Ishikawa (cell line): ENCODE results near the gene AMN.

Experiments
- CEBPB ChIP-seq: IDR thresholded peaks from 2 replicates; pipeline ENCODE4 v1.6.1; 2012
- CREB1 ChIP-seq: IDR thresholded peaks from 2 replicates; pipeline ENCODE4 v1.6.1; 2012; ENCODE audit warnings: low read depth
- EGR1 ChIP-seq: IDR thresholded peaks from 2 replicates; pipeline ENCODE4 v1.6.1; 2012
- EP300 ChIP-seq: IDR thresholded peaks from 2 replicates; pipeline ENCODE4 v1.6.1; 2012; ENCODE audit warnings: borderline replicate concordance
- FOXM1 ChIP-seq: IDR thresholded peaks from 2 replicates; pipeline ENCODE4 v1.6.1; 2012; ENCODE audit warnings: low read depth, borderline replicate concordance
- MAX ChIP-seq: IDR thresholded peaks from 2 replicates; pipeline ENCODE4 v1.6.1; 2012
- NFIC ChIP-seq: IDR thresholded peaks from 2 replicates; pipeline ENCODE4 v1.6.1; 2012
- RAD21 ChIP-seq: IDR thresholded peaks from 2 replicates; pipeline ENCODE4 v1.6.1; 2012; ENCODE audit warnings: low read depth
- TAF1 ChIP-seq: IDR thresholded peaks from 2 replicates; pipeline ENCODE4 v1.6.1; 2012; ENCODE audit warnings: low read depth, mild to moderate bottlenecking
- TCF12 ChIP-seq: IDR thresholded peaks from 2 replicates; pipeline ENCODE4 v1.6.1; 2012; ENCODE audit warnings: low read depth
- TEAD4 ChIP-seq: IDR thresholded peaks from 2 replicates; pipeline ENCODE4 v1.6.1; 2012
- YY1 ChIP-seq: IDR thresholded peaks from 2 replicates; pipeline ENCODE4 v1.6.1; 2012; ENCODE audit warnings: low read depth
- ZBTB7A ChIP-seq: IDR thresholded peaks from 2 replicates; pipeline ENCODE4 v1.6.1; 2012; ENCODE audit warnings: low read depth
- TF ChIP-seq, protein P1 (sequence below): IDR thresholded peaks from 2 replicates; pipeline ENCODE4 v1.6.1; 2012
- TF ChIP-seq, protein P2 (sequence below): IDR thresholded peaks from 2 replicates; pipeline ENCODE4 v1.6.1; 2012; ENCODE audit warnings: low read depth, mild to moderate bottlenecking

AMN gene

DNA sequence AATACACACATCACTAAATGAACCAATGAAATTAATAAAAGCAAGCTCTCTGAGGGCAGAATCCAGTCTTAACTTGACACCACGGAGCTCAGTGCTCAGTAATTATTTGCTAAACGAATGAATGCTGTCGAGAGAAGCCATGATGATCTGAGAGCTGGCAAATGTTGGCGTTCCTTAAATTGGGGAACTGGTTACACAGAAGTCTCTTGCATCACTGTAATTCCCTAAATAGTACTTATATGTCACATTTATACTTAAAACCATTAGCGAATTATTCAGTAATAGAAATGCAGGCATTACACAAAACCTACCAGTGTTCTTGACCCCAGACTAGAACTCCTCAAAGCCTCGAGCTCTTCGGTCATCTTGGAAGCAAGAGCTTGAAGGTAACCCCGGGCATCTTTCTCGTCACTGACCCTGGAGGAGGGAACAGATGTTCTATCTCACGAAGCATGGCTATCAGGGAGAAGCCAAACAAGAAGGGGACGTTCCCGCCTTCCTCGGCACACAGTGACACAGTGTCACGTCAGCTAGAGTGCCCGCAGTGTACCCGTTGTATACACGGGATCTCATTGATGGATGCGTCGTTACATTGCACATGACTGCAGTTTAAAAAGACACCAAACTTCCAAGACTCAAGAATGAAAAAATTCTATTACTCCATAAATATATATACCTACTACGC lies 43.6 kb downstream of the AMN start:
- TF ChIP-seq, protein P1, sequence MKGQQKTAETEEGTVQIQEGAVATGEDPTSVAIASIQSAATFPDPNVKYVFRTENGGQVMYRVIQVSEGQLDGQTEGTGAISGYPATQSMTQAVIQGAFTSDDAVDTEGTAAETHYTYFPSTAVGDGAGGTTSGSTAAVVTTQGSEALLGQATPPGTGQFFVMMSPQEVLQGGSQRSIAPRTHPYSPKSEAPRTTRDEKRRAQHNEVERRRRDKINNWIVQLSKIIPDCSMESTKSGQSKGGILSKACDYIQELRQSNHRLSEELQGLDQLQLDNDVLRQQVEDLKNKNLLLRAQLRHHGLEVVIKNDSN: no peak
- no peak for TF ChIP-seq NFIC
- TF ChIP-seq TEAD4: no peak
- TF ChIP-seq RAD21: no peak
- no peak for TF ChIP-seq YY1
- TF ChIP-seq, protein P2, sequence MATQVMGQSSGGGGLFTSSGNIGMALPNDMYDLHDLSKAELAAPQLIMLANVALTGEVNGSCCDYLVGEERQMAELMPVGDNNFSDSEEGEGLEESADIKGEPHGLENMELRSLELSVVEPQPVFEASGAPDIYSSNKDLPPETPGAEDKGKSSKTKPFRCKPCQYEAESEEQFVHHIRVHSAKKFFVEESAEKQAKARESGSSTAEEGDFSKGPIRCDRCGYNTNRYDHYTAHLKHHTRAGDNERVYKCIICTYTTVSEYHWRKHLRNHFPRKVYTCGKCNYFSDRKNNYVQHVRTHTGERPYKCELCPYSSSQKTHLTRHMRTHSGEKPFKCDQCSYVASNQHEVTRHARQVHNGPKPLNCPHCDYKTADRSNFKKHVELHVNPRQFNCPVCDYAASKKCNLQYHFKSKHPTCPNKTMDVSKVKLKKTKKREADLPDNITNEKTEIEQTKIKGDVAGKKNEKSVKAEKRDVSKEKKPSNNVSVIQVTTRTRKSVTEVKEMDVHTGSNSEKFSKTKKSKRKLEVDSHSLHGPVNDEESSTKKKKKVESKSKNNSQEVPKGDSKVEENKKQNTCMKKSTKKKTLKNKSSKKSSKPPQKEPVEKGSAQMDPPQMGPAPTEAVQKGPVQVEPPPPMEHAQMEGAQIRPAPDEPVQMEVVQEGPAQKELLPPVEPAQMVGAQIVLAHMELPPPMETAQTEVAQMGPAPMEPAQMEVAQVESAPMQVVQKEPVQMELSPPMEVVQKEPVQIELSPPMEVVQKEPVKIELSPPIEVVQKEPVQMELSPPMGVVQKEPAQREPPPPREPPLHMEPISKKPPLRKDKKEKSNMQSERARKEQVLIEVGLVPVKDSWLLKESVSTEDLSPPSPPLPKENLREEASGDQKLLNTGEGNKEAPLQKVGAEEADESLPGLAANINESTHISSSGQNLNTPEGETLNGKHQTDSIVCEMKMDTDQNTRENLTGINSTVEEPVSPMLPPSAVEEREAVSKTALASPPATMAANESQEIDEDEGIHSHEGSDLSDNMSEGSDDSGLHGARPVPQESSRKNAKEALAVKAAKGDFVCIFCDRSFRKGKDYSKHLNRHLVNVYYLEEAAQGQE: no peak
- no peak for TF ChIP-seq EP300
- no peak for TF ChIP-seq CEBPB
- no peak for TF ChIP-seq MAX
- TF ChIP-seq TAF1: no peak
- no peak for TF ChIP-seq ZBTB7A
- no peak for TF ChIP-seq EGR1

- no peak for TF ChIP-seq TCF12
- no peak for TF ChIP-seq ZBTB7A
- TF ChIP-seq FOXM1: no peak
- TF ChIP-seq, protein P2: no peak
- no peak for TF ChIP-seq RAD21
- no peak for TF ChIP-seq MAX
- no peak for TF ChIP-seq TAF1
- TF ChIP-seq EGR1: no peak
- TF ChIP-seq NFIC: no peak
- TF ChIP-seq, protein P1: no peak
- TF ChIP-seq CREB1: no peak
- no peak for TF ChIP-seq TEAD4
- TF ChIP-seq EP300: no peak
Measured at GRCh38 chr14:102966681-102967505, 44.4 kb downstream of the AMN start.

DNA sequence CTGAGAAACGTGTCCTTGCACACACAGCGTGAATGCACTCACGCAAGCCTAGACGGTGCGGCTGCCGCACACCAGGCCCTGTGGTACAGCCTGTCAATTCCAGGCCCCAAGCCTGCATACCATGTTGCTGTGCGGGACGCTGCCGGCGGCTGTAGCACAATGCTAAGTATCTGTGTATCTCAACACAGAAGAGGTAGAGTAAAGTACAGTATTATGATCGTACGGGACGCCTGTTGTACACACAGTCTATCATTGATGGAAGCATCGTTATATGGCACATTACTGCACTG lies 45.0 kb downstream of the AMN start:
- TF ChIP-seq EGR1 (no peak), EP300 (no peak), TEAD4 (no peak), YY1 (no peak), CREB1 (no peak), TAF1 (no peak), NFIC (no peak), RAD21 (no peak)
- TF ChIP-seq, protein P1: no peak
- TF ChIP-seq, protein P2: no peak
